Suppressor macrophage treated with lipopolysaccharide for 1 hour (primary cell): ENCODE measurements around the gene TMEM163.
A peak's percentile ranks its signal among the peaks of the same experiment; 100 is the strongest.

Experiments
- DNase-seq, 3 donors: peaks; one replicate each; pipeline ENCODE4 v3.0.0-alpha.2; 2020 to 2022

TMEM163 gene

DNA sequence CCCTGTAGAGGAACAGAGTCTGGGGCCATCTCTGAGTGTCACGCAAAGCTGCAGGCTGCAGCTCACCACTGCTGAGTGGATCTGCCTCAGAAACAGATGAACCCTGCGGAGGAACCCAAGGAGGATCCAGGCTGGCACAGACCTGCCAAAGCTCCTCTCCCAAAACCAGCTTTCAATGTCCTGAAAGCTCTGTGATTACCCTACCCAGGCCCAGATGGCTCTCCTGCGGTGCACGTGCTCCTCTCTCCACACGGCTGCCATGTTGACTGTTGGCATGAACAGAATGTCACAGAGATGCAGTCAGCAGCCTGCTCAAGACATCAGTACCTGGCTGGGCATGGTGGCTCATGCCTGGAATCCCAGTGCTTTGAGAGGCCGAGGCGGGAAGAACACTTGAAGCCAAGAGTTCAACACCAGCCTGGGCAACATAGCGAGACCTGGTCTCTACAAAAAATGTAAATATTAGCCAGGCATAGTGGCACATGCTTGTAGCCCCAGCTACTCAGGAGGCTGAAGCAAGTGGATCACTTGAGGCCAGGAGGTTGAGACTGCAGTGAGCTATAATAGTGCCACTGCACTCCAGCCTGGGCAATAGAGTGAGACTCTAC lies 248.1 kb downstream of the TMEM163 start:
- no peak for DNase-seq

DNA sequence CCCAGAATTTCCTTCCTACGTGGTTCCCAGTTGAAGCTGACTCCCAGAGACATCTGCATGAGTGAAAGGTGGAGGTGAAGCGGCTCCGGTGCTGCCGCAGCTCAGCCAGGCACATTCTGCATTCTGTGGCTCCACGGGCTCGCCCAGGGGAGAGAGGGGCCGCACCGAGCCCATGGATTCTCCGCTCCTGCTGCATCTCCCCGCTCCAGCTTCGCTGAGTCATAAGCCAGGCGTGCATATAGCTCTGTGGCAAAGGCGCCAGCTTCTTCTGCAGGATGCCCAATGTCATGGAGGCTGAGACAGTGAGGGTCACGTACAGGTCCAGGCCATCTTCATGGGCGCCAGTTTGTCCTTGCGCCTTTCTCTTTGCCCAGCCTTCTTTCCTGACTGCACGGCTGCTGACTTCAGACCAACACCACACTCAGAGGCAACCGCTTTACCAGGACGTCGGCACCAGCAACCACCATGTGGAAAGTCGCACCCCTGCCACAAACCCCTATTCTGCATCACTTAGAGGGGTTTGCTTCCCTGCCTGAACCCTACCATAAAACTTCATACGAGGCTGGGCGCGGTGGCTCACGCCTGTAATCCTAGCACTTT lies 249.2 kb downstream of the TMEM163 start:
- no peak for DNase-seq

DNA sequence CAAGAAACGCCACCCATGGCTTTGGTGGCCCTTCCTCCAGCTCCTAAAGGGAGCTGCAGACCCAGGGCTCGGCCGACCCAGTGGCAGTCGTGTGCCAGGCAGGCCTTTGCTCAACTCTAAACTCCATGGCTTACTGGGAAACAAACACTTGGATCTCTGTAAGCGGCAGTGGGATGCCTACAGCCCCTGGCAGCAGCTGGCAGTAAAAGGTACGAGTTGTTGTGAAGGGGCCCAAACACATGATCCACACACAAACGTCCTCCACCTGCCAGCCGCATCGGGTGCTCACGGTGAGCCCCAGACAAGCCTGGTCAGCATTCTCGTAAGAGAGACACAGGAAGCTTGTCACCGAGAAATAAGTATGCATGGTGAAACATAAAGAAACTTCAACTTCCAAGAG lies 250.0 kb downstream of the TMEM163 start:
- no peak for DNase-seq

DNA sequence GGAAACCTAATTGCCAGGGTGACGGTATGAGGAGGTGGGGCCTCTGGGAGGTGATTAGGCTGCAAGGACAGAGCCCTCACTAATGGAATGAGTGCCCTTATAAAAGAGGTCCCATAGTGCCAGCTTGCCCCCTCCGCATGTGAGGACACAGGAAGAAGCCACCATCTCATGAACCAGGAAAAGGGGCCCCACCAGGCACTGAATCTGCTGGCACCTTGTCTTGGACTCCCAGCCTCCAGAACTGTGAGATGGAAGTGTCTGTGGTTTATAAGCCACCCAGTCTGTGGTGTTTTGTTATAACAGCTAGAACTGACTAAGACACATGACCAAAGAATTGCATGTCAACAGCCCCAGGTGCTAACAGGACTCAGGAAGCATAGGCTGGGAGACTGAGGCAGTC lies 250.6 kb downstream of the TMEM163 start:
- DNase-seq = no peak

DNA sequence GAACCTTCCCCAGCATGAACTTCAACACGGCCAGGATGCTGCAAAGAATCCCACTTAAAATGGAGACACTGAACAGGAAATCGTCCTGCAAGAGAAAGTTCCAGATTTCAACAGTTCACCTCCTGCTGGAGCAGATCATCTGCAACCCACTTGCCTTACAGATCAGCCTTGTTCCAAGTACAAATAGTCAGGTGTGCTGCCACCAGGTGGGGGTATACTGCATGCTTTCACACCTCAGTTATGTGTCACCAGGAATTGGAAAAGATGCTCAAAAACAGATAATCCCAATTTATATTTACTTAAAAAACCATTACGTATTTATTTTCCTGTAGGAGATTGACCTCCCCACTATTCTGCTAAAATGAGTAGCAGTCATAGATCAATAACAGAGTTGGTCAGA lies 252.7 kb downstream of the TMEM163 start:
- no peak for DNase-seq

DNA sequence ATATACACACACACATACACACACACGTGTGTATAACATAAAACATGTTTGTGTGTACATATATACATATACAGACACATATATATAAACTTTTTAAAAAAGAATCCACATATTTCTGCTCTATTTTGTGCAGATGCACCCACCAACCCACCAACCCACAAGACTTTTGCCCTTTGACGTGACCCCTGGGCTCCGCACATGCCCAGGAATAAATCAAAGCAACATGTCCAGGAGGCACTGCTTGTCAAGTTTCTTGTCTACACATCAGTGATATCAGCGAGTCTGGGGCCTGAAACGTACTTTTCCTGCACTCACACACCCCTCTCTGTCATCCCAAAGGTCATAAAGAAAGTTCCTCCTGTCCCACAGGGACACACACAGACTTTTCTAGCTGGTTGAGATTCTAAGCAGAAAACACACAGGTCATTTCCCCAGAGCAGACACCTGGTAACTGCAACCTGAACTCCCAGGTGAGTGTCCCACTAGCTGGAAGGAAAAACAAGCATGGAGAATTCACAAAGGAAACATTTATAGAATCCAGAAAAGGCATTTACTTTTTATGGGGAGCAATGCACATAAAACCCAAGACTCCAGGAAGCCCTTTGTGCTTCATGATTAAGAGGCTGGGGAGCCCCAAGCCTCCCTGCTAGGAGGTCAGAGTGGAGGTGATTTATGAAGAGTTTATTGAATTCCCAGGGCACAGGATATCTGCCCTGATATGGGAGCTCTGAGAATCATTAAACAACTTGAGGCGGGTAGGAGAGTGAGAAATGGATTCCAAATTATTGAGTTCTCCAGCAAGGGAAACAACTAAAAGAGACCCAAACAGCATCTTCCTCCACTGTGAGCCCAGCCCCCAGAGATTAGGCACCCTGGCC lies 253.3 kb downstream of the TMEM163 start:
- no peak for DNase-seq

DNA sequence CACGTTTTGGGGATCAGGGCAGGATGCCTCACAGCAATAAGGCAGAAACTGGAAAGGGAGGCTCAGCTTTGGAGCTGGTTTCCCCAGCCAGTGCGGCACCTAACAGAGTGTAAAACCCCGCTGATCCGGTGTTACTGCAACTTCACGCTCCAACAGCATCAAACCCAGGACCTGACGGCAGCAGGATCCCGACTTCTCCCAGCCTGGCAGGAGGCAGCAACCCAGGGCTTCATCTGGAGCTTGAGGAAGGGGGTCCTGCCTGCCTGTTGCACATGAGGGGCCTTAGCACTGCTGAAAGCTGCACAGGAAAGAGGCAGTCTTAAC lies 255.1 kb downstream of the TMEM163 start:
- no peak for DNase-seq

DNA sequence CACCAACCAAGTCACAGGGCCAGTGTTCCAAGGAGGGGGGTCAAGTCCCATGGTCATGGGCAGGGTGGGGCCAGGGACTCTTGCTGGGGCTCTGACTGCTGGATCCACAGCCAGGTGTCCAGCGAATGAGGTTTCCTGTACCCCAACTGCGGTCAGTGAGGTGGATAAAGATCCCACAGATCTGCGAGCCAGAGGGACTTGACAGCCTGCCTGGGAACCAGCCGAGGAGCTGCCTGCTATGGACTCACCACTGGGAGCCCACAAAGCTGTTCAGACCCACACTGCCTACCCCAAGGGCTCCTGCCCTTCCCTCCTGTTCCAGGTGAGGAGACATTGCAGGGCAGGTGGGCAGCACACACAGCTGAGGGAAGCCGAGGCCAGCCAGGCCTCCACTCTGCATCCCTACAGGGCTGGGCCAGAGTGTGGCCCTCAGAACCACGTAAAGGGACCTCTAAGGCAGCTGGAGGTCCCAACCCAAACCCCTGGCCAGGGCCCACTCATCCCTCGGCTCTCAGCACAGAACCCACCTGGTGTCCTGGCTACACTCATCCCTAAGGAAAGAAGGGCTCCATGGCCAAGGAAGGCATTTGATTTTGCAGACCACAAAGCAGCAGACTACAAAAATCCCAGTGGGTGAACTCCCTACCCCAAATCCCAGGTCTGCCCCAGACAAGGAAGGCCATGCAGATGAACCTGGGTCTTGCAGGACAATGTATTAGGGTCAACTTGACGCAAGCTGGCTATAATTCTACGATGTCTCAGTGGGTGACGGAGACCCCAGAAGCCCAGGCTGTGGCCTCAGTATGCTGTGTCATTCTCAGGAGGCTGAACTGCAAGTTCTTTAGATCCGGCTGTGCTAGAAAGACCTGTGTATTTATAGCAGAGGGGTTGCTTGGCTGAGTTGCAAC lies 255.8 kb downstream of the TMEM163 start:
- no peak for DNase-seq

DNA sequence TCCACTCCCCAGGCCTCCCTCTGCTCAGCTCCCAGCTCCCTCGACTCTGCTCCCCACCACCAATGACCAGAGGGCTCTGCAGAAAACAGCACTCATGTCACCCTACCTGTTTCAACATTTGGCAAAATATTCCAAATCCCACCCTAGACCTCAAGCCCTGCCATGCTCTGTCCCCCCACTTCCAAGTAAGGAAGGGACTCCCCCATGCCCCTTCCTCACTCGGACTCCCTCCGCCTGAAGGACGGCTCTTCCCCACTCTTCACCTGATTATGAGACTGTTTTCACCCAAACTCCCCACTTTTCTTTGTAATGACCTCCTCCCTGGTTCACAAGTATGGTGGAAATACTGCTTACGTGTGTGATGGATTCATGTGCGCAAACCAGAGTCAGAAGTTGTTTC lies 256.5 kb downstream of the TMEM163 start:
- DNase-seq = no peak

DNA sequence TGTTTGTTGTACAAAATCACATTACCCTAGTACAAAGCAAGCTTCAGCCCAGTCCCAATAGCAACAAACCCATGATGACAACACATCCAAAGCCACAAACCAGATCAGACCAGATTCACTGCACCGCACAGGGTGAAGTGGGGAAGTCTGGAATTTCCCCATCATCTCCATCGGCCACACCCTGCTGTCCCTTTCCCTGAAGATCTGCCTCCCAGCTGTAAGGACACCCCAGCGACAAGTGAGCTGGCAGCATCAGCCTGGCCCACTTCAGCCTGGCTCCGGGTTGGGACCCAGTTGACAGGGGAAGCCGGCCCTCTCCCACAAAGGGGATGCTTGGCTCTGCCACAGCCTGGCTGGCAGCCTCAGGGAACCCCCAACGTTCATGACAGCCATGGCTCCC lies 257.3 kb downstream of the TMEM163 start:
- DNase-seq = peak; percentile 76 to 83 (median 80)

DNA sequence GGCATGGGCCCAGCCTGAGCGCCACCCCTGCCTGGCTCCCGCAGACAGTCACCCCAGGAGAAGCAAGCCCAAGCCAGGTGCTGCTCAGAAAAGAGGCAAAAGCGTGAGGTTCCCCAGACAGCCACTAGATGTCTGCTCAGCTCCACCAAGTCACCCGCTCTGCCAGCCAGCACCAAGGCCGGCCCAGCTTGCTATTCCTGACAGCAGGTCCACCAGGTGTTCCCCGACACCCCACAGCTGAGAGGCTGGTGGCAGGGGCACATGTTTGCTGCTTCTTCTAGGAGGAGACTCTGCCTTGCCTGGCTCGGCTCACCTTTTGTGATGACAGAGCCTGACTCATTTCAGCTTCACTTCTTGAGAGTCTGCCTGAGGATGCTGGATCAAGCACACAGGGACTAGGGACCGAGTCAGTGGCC lies 258.2 kb downstream of the TMEM163 start:
- peak; percentile 25 to 42 (median 27) for DNase-seq

DNA sequence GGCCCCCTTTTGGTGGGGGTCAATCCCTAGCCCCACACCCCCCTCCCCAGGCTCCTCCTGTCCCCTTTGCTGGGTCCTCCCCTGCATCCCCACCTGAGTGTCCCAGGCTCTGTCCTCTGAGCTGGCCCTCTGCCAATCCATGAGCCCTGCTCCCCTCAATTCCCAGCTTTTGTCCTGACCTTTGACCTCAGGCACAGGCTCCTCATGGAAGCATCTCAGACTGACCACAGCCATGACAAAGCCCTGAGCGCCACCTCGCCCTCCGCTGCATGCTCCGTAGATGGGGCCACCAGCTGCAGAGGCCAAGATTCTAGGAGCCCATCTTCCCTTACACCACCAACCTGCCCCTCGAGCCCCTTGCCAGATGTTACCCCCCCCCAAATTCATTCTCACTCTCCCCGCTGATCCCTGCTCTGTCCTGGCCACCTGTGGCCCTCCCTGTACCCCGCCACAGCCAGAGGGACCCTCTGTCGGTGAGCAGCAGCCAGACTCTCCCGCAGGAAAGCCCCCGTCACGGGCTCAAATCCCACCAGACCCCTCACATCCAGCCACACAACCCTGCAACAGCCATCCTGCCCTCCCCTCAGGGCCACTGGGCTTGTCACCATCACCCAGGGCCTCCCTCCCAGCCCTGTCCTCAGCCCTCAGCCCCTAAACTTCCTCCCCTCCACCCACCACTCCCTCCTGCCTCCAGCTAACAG lies 258.9 kb downstream of the TMEM163 start:
- no peak for DNase-seq

DNA sequence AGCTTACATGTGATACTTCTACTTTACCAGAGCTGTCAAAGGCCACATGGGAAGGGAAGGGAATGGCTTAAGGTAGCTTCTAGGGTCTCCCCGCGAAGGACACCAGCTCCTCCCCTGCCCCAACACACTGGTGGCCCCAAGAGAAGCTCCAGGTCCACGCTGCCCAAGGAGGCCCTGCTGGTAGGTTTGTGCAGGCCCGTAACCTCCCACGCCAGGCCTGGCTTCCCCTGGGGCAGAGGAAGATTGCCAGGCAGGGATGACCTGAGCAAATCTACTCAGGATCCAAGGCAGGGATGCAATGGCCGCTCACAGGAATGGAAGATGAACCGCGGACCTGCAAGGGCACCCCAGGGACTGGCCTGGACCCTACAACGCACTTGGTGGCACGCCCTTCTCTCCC lies 259.9 kb downstream of the TMEM163 start:
- no peak for DNase-seq

DNA sequence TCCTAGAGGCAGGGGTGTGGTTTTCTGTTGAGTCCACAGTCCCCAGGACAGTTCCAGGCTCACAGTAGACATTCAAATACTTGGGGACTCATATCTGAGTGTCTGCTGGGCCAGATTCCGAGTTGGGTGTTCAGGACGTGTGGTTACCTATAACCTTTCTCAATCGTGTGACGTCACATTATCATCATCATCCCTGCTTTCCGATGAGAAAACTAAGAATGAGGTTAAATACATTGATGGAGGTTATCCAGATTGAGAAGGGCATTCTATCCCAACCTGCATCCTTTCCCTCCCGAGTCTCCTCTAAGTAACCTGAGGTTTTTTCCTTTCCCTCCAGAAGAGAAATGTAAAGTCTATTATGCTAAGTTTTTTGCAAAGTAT lies 260.3 kb downstream of the TMEM163 start:
- no peak for DNase-seq

DNA sequence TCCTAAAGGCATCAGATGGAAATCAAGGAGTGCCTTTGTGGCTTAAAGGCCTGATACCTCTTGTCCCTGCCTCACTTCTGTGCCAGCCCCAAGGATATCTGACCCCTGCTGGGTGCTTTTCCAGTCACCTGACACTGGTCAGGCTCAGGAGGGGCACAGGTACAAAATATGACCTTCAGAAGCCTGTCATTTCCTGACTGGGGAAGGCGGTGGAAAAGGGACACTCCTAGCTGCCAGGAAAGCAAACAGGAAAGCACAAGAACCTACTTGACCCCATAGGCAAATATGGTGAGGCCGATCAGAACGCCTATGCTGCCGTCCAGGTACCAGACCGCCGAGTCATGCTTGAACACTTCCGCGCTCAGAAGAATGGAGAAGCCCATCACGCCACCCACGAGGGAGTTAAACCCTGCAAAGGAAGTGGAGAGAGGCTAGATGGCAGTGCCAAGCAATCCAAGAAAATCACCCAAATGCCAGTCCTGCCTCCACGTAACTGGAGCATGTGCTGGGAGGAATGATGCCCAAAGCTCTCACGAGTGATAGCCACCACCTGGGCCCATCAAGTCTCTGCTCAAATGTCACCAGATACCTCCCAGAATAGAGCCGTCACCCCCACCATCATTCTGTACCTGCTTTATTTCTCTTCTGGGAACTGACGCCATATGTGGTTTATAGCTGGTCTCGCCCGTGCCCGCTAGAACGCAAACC lies 260.9 kb downstream of the TMEM163 start:
- no peak for DNase-seq

DNA sequence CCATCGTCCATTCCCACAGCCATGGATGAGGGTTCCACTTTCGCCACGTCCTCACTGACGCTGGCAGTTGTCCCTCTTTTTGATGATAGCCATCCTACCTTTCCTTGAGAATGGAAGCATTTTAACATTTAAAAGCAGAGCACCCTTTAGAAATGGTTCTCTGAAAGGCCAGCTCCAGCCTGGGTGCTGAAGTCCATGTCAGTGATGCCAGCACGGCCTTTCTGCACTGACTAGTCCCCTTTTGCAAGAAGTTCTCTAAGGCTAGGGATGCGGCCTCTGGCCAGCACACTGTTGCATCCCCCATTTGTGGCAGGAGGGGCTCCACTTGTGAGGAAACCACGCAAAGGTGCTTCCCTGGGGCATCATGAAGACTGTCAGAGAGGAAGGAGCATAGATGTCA lies 261.4 kb downstream of the TMEM163 start:
- no peak for DNase-seq

DNA sequence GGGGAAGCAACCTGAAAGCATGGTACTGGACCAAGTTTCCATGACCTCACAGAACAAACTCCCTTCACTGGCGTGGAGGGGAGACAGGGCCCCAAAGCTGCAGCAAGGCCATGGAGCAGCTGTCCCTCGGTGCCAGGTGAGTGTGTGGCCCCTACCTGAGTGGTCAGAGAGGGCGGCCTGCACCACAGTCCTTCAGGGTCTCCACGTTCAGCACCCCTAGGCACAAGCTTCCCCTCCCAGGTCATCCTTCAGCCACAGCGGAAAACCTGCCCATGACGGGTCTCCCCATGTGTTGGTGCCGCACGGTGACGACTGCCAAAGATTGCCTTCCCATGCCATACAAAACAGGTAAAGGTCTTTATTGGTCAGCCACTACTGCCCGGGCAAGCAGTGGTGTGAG lies 263.4 kb downstream of the TMEM163 start:
- no peak for DNase-seq

DNA sequence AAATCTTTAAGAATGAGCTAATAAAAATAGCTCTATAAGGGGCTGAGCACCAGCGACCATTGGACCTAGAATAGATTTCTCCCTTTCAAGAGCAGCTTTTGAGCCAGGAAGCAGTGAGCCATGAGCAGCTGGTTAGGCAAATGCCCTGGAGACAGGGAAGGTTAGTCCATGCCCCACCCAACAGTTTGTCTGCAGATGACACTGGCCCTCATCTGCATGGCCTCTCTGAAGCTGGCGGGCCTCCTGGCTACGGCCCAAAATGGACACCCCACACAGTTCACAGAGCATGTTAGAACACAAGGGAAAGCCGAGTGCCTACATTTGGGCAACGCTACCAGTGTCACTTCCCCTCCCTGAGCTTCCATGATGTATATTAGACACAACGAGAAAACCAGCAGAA lies 263.9 kb downstream of the TMEM163 start:
- no peak for DNase-seq

DNA sequence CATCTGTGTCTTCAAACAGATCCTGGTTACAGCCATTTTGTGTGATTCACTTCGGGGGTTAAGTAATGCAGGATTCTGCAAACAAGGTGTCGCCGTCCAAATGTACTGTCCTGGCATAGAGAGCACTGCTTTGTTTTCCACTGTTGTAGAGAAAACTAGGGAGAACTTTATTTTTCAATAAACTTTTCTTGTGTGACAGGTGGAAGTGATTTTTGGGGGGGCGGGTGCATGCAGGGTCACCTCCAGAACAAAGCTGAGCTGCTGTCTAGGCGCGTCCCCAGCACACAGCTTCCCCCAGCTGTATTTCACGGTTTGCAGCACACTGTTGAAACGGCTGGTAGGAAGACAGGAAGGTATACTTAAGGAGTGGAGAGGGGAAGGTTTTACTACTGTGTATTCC lies 264.4 kb downstream of the TMEM163 start:
- DNase-seq = no peak

DNA sequence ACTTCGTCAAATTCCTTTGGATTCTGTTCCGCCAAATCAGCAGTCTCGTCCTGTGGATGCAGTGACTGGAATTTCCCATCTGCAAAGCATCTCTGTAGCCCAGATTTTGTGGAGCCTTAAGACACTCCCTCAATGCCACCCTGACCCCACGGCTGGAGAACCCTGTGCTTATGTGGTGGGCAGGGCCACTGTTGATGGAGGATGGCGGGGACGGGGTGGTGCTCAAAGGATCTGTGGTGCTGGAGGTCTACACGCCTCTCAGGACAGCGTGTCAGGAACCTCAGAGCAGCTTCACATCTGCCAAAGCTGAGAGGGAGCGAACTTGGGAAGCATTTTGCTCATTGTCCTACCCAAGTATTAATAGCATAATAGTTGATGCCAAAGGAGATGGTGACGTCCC lies 264.8 kb downstream of the TMEM163 start:
- no peak for DNase-seq

DNA sequence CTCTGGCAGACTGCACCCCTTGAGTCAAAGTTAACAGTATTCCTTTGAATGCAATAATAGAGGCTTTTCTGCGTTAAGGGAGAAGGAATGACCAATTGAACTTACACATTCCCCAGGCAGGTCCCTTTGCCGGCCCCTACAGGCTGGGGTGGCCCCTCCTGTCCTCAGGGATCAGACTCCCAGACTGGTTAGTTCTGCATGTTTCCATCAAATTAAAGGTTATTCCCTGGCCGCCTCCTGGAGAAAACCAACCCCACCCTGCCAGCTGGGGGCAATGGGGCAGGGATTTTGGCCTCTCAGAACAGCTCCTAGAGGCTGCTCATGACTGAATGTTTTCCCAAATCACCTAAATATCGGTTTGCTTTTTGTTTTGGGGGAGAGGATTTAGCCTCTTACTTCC lies 265.3 kb downstream of the TMEM163 start:
- DNase-seq = no peak
